ENCODE data around the gene MRPL54. TPM values are rescaled to one million over a fixed set of nuclear protein-coding genes. Genes with fewer than 3 reads are reported as not detected.

MRPL54 gene
- polyA plus RNA-seq, 1 donor from 2014 or later = 74.7 TPM

- Histone ChIP-seq H3F3A (ENCODE audit: insufficient read depth, low read length, poor library complexity, severe bottlenecking) (no peaks in the 10 kb centered on the region), H3K79me2 (replicated peaks; ENCODE audit: insufficient read depth, low read length) (no peaks in the 10 kb centered on the region), H3K36me3 (ENCODE audit: insufficient read depth, low read length) (no peaks in the 10 kb centered on the region), H3K9me2 (ENCODE audit: insufficient read depth, low read length) (no peaks in the 10 kb centered on the region), H3K4me2 (ENCODE audit: low read length) (no peak overlapping the region), H3K4me3 (ENCODE audit: low read length) (no peak overlapping the region), H4K20me1 (ENCODE audit: insufficient read depth) (no peaks in the 10 kb centered on the region), H3K9me3 (ENCODE audit: low read length) (no peaks in the 10 kb centered on the region), H3K9ac (ENCODE audit: low read length) (no peak overlapping the region), H2AFZ (ENCODE audit: low read depth, low read length) (no peak overlapping the region), H3K27me3 (ENCODE audit: insufficient read depth, low read depth, low read length) (no peaks in the 10 kb centered on the region), H3K27ac (ENCODE audit: low read length) (no peak overlapping the region)
- TF ChIP-seq EP300 (conservative IDR thresholded peaks at IDR 0.05; ENCODE audit: poor library complexity, severe bottlenecking) (no peak), MXI1 (conservative IDR thresholded peaks at IDR 0.05; ENCODE audit: poor library complexity, severe bottlenecking) (no peak), POLR2AphosphoS5 (IDR thresholded peaks at IDR 0.05) (no peak), SMC3 (conservative IDR thresholded peaks at IDR 0.05; ENCODE audit: poor library complexity) (no peak), EZH2 (IDR thresholded peaks at IDR 0.05; ENCODE audit: borderline replicate concordance, insufficient read depth, low read length, poor library complexity, severe bottlenecking) (no peak), RAD21 (conservative IDR thresholded peaks at IDR 0.05) (no peak), TAF1 (IDR thresholded peaks at IDR 0.05; ENCODE audit: low read depth) (no peak), REST (IDR thresholded peaks at IDR 0.05; ENCODE audit: borderline replicate concordance) (no peak), CTCF (IDR thresholded peaks at IDR 0.05; ENCODE audit: poor library complexity, severe bottlenecking) (no peak)
These were observed 46.1 kb downstream of the MRPL54 start for GRCh38 chr19:3808420-3809143.

- no peak overlapping the region for H3K4me2 ChIP-seq (ENCODE audit: low read length)
- no peak overlapping the region for H3K4me3 ChIP-seq (ENCODE audit: low read length)
- H3K27me3 ChIP-seq (ENCODE audit: insufficient read depth, low read depth, low read length) = no peaks in the 10 kb centered on the region
- no peaks in the 10 kb centered on the region for H3K36me3 ChIP-seq (ENCODE audit: insufficient read depth, low read length)
- no peak for TF ChIP-seq REST (IDR thresholded peaks at IDR 0.05; ENCODE audit: borderline replicate concordance)
- TF ChIP-seq MXI1 (conservative IDR thresholded peaks at IDR 0.05; ENCODE audit: poor library complexity, severe bottlenecking) = no peak
- TF ChIP-seq CTCF (IDR thresholded peaks at IDR 0.05; ENCODE audit: poor library complexity, severe bottlenecking) = no peak
- no peak for TF ChIP-seq SMC3 (conservative IDR thresholded peaks at IDR 0.05; ENCODE audit: poor library complexity)
- TF ChIP-seq TAF1 (IDR thresholded peaks at IDR 0.05; ENCODE audit: low read depth) = no peak
- TF ChIP-seq RAD21 (conservative IDR thresholded peaks at IDR 0.05) = no peak
- no peak for TF ChIP-seq EP300 (conservative IDR thresholded peaks at IDR 0.05; ENCODE audit: poor library complexity, severe bottlenecking)
- TF ChIP-seq POLR2AphosphoS5 (IDR thresholded peaks at IDR 0.05) = no peak
- TF ChIP-seq EZH2 (IDR thresholded peaks at IDR 0.05; ENCODE audit: borderline replicate concordance, insufficient read depth, low read length, poor library complexity, severe bottlenecking) = no peak
- no peaks in the 10 kb centered on the region for H3K9me2 ChIP-seq (ENCODE audit: insufficient read depth, low read length)
- H2AFZ ChIP-seq (ENCODE audit: low read depth, low read length) = no peak overlapping the region
- no peaks in the 10 kb centered on the region for H4K20me1 ChIP-seq (ENCODE audit: insufficient read depth)
- H3F3A ChIP-seq (ENCODE audit: insufficient read depth, low read length, poor library complexity, severe bottlenecking) = no peaks in the 10 kb centered on the region
- H3K27ac ChIP-seq (ENCODE audit: low read length) = no peak overlapping the region
- H3K9ac ChIP-seq (ENCODE audit: low read length) = no peak overlapping the region
- no peaks in the 10 kb centered on the region for H3K79me2 ChIP-seq (replicated peaks; ENCODE audit: insufficient read depth, low read length)
- H3K9me3 ChIP-seq (ENCODE audit: low read length) = no peaks in the 10 kb centered on the region
These were observed 47.6 kb downstream of the MRPL54 start for GRCh38 chr19:3809881-3810707.

Data from neural cell (in vitro differentiated cells).